Esophagus squamous epithelium (tissue), 5 donors: Measurements from ENCODE around the gene RSU1. TPM values are rescaled to one million over a fixed set of nuclear protein-coding genes. Genes with fewer than 3 reads are reported as not detected.

Experiments used
- DNase-seq: peaks from one replicate; lab custom pipeline; 2025; lab: John Stamatoyannopoulos, UW
- H3K27ac ChIP-seq, 4 donors: fragments of 200-600 bp; sonication (generic); one replicate each; pipeline ENCODE4 v1.5.1; 2016 to 2019; ENCODE audit warnings: mild to moderate bottlenecking in 1 of 4
- H3K27me3 ChIP-seq, 4 donors: fragments of 200-600 bp; sonication (generic); 1 replicate in 3 of 4; 2 replicates in 1 of 4; pipeline versions ENCODE4 v1.5.1 to v1.6.0; 2017 to 2021; ENCODE audit warnings: antibody characterized with exemption in 1 of 4
- H3K36me3 ChIP-seq, 3 donors: fragments of 200-600 bp; sonication (generic); one replicate each; pipeline ENCODE4 v1.5.1; 2016 to 2019
- H3K4me1 ChIP-seq, 3 donors: fragments of 200-600 bp; sonication (generic); one replicate each; pipeline ENCODE4 v1.5.1; 2017 to 2019
- H3K4me3 ChIP-seq, 4 donors: fragments of 200-600 bp; sonication (generic); 1 replicate in 3 of 4; 2 replicates in 1 of 4; pipeline ENCODE4 v1.5.1; 2016 to 2019; ENCODE audit warnings: mild to moderate bottlenecking in 2 of 4, moderate library complexity in 1 of 4
- H3K9me3 ChIP-seq, 3 donors: fragments of 200-600 bp; sonication (generic); one replicate each; pipeline ENCODE4 v1.5.1; 2016 to 2019
- POLR2A ChIP-seq, 4 donors: fragments of 450-650 bp; IDR thresholded peaks; one replicate each; pipeline ENCODE4 v1.6.1; 2017; ENCODE audit warnings: antibody characterized with exemption in 4 of 4, mild to moderate bottlenecking in 4 of 4, moderate library complexity in 3 of 4
- WGBS, 2 donors: methylation state at CpG; one replicate each; pipeline ENCODE4 v1.1.5; 2018; 5-methylcytosine and 5-hydroxymethylcytosine counted together
- intact Hi-C: fragments of 100-400 bp; cut with DNase I; formaldehyde crosslinking; loops from one replicate; pipeline ENCODE4 v1.15.0; 2022
- total RNA-seq, 4 donors: library from RNA; depleted of rRNA; stranded (reverse); fragments of >200 nt; gene quantifications; one replicate each; pipeline ENCODE4 v1.1.0, GENCODE V29; 2016
- TF ChIP-seq, protein P1 (sequence below), 6 experiments: fragments of 450-650 bp in 4 of 6; fragments of 200-600 bp in 2 of 6; sonication (generic) in 2 of 6; IDR thresholded peaks; one replicate each; pipeline ENCODE4 v1.5.1; 2016 to 2019; ENCODE audit warnings: antibody characterized with exemption in 6 of 6, mild to moderate bottlenecking in 4 of 6, moderate library complexity in 4 of 6
- donor health status: DM: yes; HTN: yes; CAD: no.

Gene RSU1
- total RNA-seq, 4 donors from 2014 or later = 43.5 to 61.5 (median 51.3) TPM

DNA sequence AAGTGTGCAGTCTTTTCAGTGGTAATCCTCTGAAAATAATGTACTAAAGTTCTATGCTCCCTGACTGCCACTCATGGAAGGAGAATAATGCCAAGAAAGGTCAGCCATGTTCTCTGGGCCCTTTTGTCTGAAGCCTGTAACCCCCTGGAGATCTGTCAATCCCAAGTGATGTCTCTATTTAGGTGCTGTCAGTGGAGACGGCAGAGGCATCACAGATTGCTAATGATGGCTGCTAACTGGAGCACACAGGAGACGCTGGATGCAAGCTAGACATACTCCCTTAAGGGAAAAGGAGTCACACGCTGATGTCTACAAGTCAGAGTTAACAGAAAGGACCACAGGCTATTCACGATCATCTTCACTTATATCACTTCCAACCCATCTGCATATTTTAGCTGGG, 118.8 kb downstream of the RSU1 start:
- TF ChIP-seq, protein P1, sequence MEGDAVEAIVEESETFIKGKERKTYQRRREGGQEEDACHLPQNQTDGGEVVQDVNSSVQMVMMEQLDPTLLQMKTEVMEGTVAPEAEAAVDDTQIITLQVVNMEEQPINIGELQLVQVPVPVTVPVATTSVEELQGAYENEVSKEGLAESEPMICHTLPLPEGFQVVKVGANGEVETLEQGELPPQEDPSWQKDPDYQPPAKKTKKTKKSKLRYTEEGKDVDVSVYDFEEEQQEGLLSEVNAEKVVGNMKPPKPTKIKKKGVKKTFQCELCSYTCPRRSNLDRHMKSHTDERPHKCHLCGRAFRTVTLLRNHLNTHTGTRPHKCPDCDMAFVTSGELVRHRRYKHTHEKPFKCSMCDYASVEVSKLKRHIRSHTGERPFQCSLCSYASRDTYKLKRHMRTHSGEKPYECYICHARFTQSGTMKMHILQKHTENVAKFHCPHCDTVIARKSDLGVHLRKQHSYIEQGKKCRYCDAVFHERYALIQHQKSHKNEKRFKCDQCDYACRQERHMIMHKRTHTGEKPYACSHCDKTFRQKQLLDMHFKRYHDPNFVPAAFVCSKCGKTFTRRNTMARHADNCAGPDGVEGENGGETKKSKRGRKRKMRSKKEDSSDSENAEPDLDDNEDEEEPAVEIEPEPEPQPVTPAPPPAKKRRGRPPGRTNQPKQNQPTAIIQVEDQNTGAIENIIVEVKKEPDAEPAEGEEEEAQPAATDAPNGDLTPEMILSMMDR (IDR thresholded peaks at IDR 0.05) = no peak
- TF ChIP-seq POLR2A (IDR thresholded peaks at IDR 0.05) = no peak
- Histone ChIP-seq H3K4me3 (no peak overlapping the region), H3K27me3 (no peaks in the 10 kb centered on the region), H3K9me3 (no peaks in the 10 kb centered on the region), H3K27ac (no peak overlapping the region), H3K4me1 (no peaks in the 10 kb centered on the region), H3K36me3 (peaks cover 0 to 11% (median 0%) of the 10 kb centered on the region in 3 donors)
- DNase-seq = no peak
- intact Hi-C loops = no loop called here
- WGBS, 2 donors = 81 to 97% methylated on average over 3 to 4 of the region's 4 CpGs

DNA sequence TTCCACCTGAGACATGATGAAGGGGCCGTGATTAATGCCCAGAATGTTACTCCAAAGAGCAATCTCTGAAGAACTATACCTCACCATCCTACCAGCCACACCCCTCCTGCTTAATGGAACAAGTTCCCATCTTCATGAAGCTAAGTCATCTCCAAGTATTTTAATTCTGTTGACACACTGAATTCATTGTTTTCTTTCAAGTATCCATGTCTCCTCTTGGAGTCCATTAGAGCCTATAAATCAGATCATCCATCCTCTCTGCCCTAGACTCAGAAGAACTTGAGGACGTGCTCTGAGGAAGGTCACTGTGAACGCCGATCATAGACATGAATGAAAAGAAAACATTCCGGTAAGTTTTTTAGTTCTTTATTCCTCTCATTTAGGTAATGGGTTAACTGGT, 126.8 kb downstream of the RSU1 start:
- Histone ChIP-seq H3K27ac (no peak overlapping the region), H3K4me3 (no peak overlapping the region), H3K36me3 (peaks cover 0 to 33% (median 0%) of the 10 kb centered on the region in 3 donors), H3K4me1 (no peaks in the 10 kb centered on the region), H3K27me3 (no peaks in the 10 kb centered on the region), H3K9me3 (no peaks in the 10 kb centered on the region)
- DNase-seq = no peak
- no peak for TF ChIP-seq POLR2A (IDR thresholded peaks at IDR 0.05)
- TF ChIP-seq, protein P1 (IDR thresholded peaks at IDR 0.05) = no peak
- 86 to 88% methylated on average over 5 of the region's 5 CpGs for WGBS, 2 donors
- intact Hi-C loops = no loop called here

DNA sequence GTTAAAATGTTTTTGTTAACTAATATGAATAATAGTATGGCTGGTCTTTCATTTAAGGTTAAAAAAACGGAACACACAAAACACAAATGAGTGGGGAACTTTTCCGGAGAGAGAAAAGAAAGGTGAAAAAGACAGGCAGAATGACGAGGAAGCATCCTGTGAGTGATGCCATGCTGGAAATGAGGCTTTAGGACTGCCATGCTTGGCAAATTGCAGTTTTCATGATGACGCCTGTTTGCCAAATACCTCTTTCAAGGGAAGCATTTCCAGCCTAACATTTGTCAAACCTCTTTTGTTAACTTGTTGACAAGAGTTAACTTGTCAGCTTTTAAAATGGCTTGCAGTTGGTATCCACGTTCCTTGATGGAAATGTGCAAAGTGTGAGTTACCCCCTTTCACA, 127.5 kb downstream of the RSU1 start:
- Histone ChIP-seq H3K9me3 (no peaks in the 10 kb centered on the region), H3K4me1 (no peaks in the 10 kb centered on the region), H3K27me3 (no peaks in the 10 kb centered on the region), H3K4me3 (no peak overlapping the region), H3K36me3 (peaks cover 0 to 30% (median 0%) of the 10 kb centered on the region in 3 donors), H3K27ac (no peak overlapping the region)
- 48 to 59% methylated on average over 5 of the region's 5 CpGs for WGBS, 2 donors
- DNase-seq = no peak
- intact Hi-C loops = no loop called here
- TF ChIP-seq, protein P1 (IDR thresholded peaks at IDR 0.05) = no peak
- TF ChIP-seq POLR2A (IDR thresholded peaks at IDR 0.05) = no peak

DNA sequence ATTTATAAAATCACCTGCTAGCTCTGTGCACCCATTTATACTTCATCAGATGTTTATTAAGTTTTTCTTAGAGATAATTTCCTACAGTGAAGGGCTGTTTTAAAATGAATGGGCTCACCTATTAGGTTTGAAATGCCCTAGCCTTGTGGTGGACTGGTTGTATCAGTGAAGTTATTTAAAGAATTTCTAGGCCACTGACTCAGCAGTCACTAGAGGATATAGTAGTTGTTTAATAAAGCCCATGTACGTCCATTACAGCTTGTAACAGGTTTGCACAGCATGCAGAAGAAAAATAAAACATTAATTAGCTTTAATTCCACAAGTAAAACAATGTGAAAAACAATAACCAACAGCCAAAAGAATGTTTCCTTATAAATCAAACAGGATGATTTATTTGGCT, 128.0 kb downstream of the RSU1 start:
- no peak overlapping the region for H3K27ac ChIP-seq
- no peak overlapping the region for H3K4me3 ChIP-seq
- no peaks in the 10 kb centered on the region for H3K27me3 ChIP-seq
- no peaks in the 10 kb centered on the region for H3K9me3 ChIP-seq
- 57 to 68% methylated on average over 1 of the region's 1 CpG for WGBS, 2 donors
- peaks cover 0 to 26% (median 0%) of the 10 kb centered on the region in 3 donors for H3K36me3 ChIP-seq
- no peaks in the 10 kb centered on the region for H3K4me1 ChIP-seq
- intact Hi-C loops = no loop called here
- TF ChIP-seq POLR2A (IDR thresholded peaks at IDR 0.05) = no peak
- TF ChIP-seq, protein P1 (IDR thresholded peaks at IDR 0.05) = no peak
- DNase-seq = no peak

DNA sequence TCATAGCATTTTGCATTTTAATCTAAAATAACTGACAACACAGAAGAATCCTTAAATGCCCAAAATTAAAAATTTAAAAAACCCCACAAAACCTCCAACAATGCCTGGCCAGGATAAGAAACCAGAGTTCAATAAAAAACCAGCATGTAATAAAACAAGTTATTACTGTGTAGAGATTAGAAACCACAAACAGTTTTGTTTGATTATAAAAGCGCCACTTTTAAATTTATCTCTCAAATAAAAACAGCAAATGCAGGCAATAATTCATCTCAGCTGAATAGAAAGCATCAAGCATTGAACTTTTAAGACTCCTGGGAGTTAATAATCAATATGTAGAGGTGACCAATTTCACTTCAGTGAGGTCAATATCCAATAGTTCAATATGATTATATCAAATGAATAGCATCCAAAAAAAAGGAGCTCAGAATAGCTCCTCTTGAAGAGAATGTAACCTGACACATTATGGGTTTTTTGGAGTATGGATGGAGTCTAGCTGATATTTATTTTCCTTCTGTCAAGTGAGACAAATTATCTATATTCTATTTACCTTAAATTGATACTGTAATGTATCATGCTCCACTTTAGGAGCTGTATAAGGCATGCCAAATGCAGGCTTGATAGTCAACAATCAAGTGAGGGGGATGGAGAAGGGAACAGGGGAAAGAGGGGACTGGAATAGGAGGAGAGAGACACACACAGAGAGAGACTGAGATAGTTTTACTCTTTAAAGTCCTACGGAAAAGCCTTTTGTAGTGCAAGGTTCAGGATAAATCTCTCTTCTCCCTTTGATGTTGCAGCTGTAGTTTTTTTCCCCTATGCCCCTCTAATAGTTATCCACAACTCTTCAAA, 130.9 kb downstream of the RSU1 start:
- no peak overlapping the region for H3K27ac ChIP-seq
- H3K27me3 ChIP-seq = no peaks in the 10 kb centered on the region
- H3K36me3 ChIP-seq = peaks cover 0 to 15% (median 0%) of the 10 kb centered on the region in 3 donors
- DNase-seq = no peak
- intact Hi-C loops = no loop called here
- H3K4me3 ChIP-seq = no peak overlapping the region
- TF ChIP-seq, protein P1 (IDR thresholded peaks at IDR 0.05) = no peak
- no peak for TF ChIP-seq POLR2A (IDR thresholded peaks at IDR 0.05)
- 81 to 83% methylated on average over 2 of the region's 2 CpGs for WGBS, 2 donors
- no peaks in the 10 kb centered on the region for H3K9me3 ChIP-seq
- no peaks in the 10 kb centered on the region for H3K4me1 ChIP-seq
